HG02840 (cell line): Measurements from ENCODE around the gene EEF1B2.
"Not testable (repeated sequence)": the region's sequence is repeated elsewhere in the genome, so short reads cannot be mapped to it uniquely, and the experiment has no call there.

ENCODE experiments used
- ATAC-seq: cut with Tn5 transposase; IDR thresholded peaks from one replicate; pipeline ENCODE4 v1.9.1; 2021; ENCODE audit warnings: mild to moderate bottlenecking, moderate library complexity, moderate number of reproducible peaks; ENCODE audit not compliant: unreplicated experiment, low FRiP score

Gene EEF1B2

DNA sequence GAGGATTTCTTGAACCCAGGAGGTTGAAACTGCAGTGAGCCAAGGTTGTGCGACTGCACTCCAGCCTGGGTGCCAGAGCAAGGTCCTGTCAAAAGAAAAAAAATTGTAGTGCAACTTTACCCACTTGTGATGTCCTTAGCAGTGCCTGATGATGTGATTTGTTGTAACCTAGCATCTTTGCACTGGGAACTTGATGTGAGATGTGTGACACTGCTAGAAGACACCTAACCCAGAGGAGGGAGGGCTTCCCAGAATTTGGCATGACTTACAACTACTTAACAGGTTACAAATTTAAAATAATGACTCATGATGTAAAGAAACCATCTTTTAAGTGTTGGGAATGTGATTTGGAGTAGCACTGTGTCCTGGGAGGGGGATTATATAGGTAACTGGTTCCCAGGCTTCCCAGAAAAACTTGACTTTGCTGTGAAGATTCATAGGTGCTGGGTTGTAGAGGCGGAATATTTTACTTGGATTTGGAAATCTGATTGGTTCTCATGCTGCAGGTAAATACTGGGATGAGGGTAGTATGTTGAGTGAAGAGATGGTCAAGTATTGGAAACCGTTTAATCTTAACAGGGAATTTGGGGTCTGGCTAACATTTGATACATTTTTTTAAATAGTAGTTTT lies 3.7 kb downstream of the EEF1B2 start:
- no peak for ATAC-seq

DNA sequence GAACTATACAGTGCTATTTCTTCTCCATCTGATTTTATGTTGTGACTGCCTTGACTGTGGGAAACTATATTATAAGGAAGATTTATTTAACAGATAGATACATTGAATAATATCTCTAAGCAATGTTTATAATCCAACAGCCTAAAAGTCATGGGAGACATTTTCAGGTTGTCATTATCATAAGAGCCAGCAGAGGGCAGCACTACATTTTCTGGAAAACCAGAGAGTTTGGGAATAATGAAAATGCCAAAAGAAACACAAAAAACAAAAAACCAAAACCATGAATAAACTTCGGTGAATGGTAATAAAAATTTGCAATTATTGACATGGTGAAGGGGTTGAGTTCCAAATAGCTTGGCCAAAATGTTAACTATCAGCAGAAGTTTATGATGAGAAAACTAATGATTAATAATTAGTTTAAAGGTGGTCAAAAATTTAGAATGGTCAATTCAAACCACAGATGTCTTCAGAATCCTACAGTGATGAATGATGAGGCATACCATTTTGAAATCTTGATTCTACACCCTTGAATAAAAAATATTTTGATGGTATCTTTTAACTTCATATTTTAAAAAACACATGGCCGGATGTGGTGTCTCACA lies 4.7 kb downstream of the EEF1B2 start:
- ATAC-seq = no peak

DNA sequence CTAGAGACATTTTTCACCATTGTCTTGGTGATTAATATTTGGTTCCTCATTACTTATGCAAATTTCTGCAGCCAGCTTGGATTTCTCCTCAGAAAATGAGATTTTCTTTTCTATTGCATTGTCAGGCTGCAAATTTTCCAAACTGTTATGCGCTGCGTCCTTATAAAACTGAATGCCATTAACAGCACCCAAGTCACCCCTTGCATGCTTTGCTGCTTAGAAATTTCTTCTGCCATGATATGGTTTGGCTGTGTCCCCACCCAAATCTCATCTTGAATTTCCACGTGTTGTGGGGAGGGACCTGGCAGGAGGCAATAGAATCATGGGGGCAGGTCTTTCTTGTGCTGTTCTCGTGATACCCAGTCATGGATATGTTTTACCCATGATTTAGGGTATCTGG lies 8.5 kb downstream of the EEF1B2 start:
- not testable (repeated sequence) for ATAC-seq

DNA sequence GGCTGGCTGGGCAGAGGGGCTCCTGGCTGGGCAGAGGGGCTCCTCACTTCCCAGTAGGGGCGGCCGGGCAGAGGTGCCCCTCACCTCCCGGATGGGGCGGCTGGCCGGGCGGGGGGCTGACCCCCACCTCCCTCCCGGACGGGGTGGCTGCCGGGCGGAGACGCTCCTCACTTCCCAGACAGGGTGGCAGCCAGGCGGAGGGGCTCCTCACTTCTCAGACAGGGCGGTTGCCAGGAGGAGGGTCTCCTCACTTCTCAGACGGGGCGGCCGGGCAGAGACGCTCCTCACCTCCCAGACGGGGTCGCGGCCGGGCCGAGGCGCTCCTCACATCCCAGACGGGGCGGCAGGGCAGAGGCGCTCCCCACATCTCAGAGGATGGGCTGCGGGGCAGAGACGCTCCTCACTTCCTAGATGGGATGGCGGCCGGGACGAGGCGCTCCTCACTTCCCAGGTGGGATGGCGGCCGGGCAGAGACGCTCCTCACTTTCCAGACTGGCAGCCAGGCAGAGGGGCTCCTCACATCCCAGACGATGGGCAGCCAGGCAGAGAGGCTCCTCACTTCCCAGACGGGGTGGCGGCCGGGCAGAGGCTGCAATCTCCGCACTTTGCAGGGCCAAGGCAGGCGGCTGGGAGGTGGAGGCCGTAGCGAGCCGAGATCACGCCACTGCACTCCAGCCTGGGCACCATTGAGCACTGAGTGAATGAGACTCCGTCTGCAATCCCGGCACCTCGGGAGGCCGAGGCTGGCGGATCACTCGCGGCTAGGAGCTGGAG lies 12.1 kb downstream of the EEF1B2 start:
- ATAC-seq = not testable (repeated sequence)

DNA sequence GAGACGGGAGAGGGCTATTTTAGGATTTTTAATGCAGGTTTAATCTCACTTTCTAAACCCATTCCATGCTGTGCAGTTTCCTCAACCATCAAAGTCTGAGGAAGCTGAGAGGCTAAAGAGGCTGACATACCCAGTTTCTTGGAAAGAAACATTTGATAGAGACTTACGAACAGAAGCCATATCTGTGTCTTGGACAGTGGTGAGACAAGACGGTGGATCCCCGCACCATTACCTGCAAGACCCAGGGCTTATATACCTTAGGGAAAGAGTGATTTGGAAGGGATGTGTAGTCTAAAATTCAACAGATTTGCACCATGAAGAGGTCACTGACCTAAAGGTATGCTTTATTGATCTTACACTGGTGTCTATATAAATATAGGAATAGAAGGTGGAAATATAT lies 13.5 kb downstream of the EEF1B2 start:
- ATAC-seq = no peak

DNA sequence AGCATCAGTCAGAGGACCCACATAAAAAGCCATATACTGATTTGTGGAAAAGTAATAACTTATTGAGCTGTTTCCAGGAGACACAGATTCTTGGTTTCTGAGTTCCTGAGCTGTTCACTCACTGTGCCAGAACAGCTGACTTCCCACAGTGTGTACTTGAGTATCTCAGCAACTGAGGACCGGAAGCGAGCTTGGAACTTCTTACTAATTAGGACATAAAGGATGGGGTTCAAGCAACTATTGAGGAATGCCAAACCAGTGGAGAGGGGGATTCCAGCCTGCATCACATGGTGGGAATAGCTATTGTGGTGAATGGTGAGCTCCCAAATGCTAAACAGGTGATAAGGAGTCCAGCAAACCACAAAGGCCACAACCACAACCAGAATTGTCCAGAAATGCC lies 16.4 kb downstream of the EEF1B2 start:
- ATAC-seq = no peak

DNA sequence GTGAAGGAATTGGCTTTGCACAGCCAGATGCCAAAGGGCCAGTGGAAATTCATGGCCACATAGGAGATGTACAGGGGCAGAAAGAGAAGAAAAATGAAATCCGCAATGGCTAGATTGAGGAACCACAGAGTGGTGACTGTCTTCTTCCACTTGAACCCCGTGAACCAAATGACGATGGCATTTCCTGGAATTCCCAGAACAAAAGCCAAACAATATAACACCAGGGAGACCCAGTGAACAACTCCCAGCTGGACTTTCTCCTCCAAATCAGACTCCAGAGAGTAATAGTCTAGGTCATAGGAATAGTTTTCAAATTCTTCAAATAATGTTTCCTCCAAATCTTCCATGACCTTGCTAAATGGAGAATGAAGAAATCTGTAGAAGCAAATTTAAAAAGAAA lies 17.2 kb downstream of the EEF1B2 start:
- no peak for ATAC-seq

GRCh38 chr2:206181526-206181925 lies 21.8 kb downstream of the EEF1B2 start:
- not testable (repeated sequence) for ATAC-seq

DNA sequence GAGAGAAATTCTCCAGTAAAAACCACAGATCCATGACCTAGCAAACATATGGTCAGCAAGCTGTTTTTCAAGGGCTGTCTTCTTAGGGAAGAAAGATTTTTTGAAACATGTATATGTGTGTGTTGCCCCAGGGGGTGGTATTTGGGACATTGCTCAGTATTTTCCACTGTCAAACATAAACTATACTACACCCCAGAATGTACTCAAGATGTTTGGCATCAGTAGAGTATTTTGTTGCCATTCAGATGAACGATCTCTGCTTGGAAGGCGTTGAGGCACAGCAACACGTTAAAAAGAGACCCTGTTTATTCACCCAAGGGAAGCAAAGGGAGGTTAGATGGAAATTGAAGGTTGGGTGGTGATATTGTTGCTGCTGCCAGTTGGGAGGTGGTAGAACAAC lies 30.0 kb downstream of the EEF1B2 start:
- no peak for ATAC-seq

DNA sequence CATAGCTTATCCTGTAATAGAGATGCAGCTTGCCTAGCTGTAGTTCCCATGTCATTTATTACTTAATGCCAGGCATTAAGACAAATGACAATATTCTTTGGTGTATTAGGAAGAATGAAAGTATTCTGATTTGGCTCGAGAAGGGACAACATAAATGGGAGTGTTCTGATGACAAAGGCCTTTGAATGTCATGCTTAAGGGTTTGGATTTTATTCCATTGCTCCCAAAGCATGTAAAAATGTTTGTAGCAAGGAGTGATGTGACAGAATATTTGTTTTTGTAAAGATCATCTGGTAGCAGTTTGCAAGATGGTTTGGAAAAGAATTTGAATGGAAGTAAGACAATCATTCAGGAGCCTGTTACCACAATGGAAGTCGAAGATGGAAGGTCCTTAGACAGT lies 30.4 kb downstream of the EEF1B2 start:
- no peak for ATAC-seq

- no peak for ATAC-seq
Observed at GRCh38 chr2:206190689-206191088, 31.0 kb downstream of the EEF1B2 start.

- no peak for ATAC-seq
Observed at GRCh38 chr2:206192157-206192556, 32.5 kb downstream of the EEF1B2 start.

DNA sequence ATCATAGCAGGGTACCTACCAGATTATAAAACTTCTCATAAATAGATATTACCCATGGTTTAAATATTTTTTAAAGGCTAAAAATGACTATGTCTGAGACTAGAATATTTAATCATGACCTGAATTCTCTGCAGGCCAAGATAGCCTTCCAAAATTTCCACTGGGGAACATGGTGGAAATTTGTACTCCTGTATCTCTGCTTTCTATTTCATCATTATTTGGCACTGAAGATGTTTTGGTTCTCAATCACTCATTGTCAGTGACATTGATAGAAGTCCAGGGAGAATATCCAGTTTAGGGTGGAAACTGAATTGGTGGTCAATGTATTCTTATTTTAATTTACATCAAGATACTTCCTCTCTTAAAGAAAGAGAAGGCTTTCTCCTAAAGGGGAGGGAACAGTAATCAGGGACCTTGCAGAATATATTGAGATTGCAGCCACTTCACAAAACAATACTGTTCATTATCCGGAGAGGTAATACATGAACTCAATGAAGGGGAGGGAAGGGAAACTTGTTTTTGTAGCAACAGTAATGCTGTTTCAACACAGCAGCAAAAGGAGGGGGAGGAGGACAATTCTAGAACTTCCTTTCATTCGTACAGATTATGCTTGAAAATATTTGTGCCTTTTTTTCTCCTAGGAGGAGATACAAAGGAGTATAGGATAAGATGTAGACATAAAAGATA lies 34.1 kb downstream of the EEF1B2 start:
- no peak for ATAC-seq

DNA sequence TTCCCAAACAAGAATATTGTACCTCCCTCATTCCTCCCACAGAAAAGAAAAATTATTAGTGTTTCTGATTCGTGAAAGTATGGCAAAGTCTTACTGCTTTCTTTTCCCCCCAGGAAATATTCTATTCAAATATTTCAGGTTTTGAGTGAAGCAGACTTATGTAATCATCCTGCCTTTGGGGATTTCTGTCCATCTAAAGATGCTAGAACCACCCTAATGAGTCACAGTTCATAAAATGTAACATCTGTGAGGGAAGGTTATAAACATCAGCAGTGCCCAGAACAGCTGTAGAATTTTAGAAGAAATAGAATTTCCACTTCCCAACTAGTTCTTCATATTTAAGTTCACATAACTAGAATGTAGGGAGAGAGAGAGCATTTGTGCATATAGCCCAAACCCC lies 39.0 kb downstream of the EEF1B2 start:
- ATAC-seq = no peak

- ATAC-seq = no peak
Observed at GRCh38 chr2:206201075-206201848, 41.6 kb downstream of the EEF1B2 start.

- no peak for ATAC-seq
Observed at GRCh38 chr2:206202446-206202845, 42.8 kb downstream of the EEF1B2 start.

- ATAC-seq = no peak
Observed at GRCh38 chr2:206203331-206203730, 43.6 kb downstream of the EEF1B2 start.

DNA sequence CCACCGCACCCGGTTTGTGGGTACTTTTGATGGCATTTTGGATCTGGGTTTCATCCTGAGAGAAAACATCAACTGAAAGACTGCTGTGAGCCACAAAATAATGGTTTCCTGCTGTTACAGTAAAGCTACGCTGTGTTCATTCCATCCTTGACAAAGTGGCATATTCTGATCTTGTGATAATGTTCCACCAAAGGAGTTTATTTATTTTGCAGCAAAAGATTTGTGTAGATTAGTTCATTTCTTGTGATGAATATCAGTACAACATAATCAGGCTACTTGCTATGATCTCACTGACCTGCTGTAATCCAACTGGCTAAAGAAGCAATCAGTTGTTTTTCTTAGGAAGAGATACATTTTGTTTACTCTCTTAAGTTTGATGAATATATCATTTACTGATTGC lies 45.0 kb downstream of the EEF1B2 start:
- ATAC-seq = no peak

GRCh38 chr2:206207316-206207715 lies 47.6 kb downstream of the EEF1B2 start:
- ATAC-seq = not testable (repeated sequence)

DNA sequence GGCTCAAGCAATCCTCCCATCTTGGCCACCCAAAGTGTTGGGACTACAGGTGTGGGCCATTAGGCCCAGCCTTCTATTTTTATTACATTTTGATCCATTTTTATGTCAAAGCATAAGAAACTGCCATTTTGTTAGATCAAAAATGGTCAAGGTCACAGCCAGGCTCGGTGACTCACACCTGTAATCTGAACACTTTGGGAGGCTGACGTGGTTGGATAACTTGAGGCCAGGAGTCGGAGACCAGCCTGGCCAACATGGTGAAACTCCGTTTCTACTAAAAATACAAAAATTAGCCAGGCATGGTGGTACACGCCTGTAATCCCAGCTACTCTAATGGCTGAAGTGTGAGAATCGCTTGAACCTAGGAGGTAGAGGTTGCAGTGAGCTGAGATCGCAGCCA lies 49.2 kb downstream of the EEF1B2 start:
- no peak for ATAC-seq
